OCI-LY1 (cell line): ENCODE measurements around the gene COL15A1.

Experiments used
- H2AFZ ChIP-seq: fragments of 200-600 bp; sonication (generic), shearing (Covaris generic); 2 replicates; pipeline ENCODE4 v1.6.0; 2014; ENCODE audit warnings: antibody characterized with exemption, mild to moderate bottlenecking, low read length
- H3F3A ChIP-seq: fragments of 200-600 bp; sonication (generic), shearing (Covaris generic); 2 replicates; pipeline ENCODE4 v1.6.0; 2014; ENCODE audit warnings: mild to moderate bottlenecking, antibody characterized with exemption, low read length, moderate library complexity; ENCODE audit not compliant: insufficient read depth
- H3K27ac ChIP-seq: fragments of 200-600 bp; sonication (generic); 2 replicates; pipeline ENCODE4 v1.5.1; 2014; ENCODE audit warnings: low read length, mixed run types, mild to moderate bottlenecking, low read depth; ENCODE audit not compliant: poor library complexity, severe bottlenecking
- H3K27me3 ChIP-seq: fragments of 200-600 bp; sonication (generic); 2 replicates; pipeline ENCODE4 v1.6.0; 2014; ENCODE audit warnings: antibody characterized with exemption, mild to moderate bottlenecking, low read length, moderate library complexity; ENCODE audit not compliant: insufficient read depth
- H3K36me3 ChIP-seq: fragments of 200-600 bp; sonication (generic); 2 replicates; pipeline ENCODE4 v1.6.1; 2014; ENCODE audit warnings: mild to moderate bottlenecking, antibody characterized with exemption, low read length, moderate library complexity, mixed read lengths; ENCODE audit not compliant: insufficient read depth
- H3K4me1 ChIP-seq: fragments of 200-600 bp; sonication (generic); 2 replicates; pipeline ENCODE4 v1.5.1; 2014; ENCODE audit warnings: mild to moderate bottlenecking, low read length, moderate library complexity; ENCODE audit not compliant: insufficient read depth, severe bottlenecking
- H3K4me2 ChIP-seq: fragments of 200-600 bp; sonication (generic), shearing (Covaris generic); 2 replicates; pipeline ENCODE4 v1.6.1; 2014; ENCODE audit warnings: low read length
- H3K4me3 ChIP-seq: fragments of 200-600 bp; sonication (generic); 2 replicates; pipeline ENCODE4 v1.5.1; 2014; ENCODE audit warnings: low read length, low read depth, mild to moderate bottlenecking, mixed read lengths; ENCODE audit not compliant: poor library complexity, severe bottlenecking
- H3K79me2 ChIP-seq: fragments of 200-600 bp; shearing (Covaris generic); 2 replicates; pipeline ENCODE4 v1.6.1; 2016; ENCODE audit warnings: mixed run types, low read length, mixed read lengths; ENCODE audit not compliant: insufficient read depth
- H3K9ac ChIP-seq: fragments of 200-600 bp; sonication (generic), shearing (Covaris generic); 2 replicates; pipeline ENCODE4 v1.6.1; 2014; ENCODE audit warnings: mild to moderate bottlenecking, low read length, mixed read lengths
- H3K9me2 ChIP-seq: fragments of 200-600 bp; sonication (generic), shearing (Covaris generic); 2 replicates; pipeline ENCODE4 v1.6.1; 2014; ENCODE audit warnings: low read depth, mild to moderate bottlenecking, low read length, mixed read lengths
- H3K9me3 ChIP-seq: fragments of 200-600 bp; shearing (Covaris generic); 2 replicates; pipeline ENCODE4 v1.6.1; 2014; ENCODE audit warnings: low read length, mixed read lengths
- H4K20me1 ChIP-seq: fragments of 200-600 bp; sonication (generic), shearing (Covaris generic); 2 replicates; pipeline ENCODE4 v1.6.0; 2016; ENCODE audit warnings: mild to moderate bottlenecking, low read length; ENCODE audit not compliant: insufficient read depth
- EZH2 ChIP-seq: fragments of 200-600 bp; sonication (generic), shearing (Covaris generic); IDR thresholded peaks from 2 replicates; pipeline ENCODE4 v1.8.0; 2017; ENCODE audit warnings: borderline replicate concordance, mixed run types, mild to moderate bottlenecking, antibody characterized with exemption, low read length, moderate library complexity, mixed read lengths
- TF ChIP-seq, protein P1 (sequence below): fragments of 200-600 bp; sonication (generic), shearing (Covaris generic); IDR thresholded peaks from 2 replicates; pipeline ENCODE4 v1.5.1; 2017; ENCODE audit warnings: mild to moderate bottlenecking, antibody characterized with exemption, low read length, moderate library complexity, mixed read lengths

The COL15A1 gene

DNA sequence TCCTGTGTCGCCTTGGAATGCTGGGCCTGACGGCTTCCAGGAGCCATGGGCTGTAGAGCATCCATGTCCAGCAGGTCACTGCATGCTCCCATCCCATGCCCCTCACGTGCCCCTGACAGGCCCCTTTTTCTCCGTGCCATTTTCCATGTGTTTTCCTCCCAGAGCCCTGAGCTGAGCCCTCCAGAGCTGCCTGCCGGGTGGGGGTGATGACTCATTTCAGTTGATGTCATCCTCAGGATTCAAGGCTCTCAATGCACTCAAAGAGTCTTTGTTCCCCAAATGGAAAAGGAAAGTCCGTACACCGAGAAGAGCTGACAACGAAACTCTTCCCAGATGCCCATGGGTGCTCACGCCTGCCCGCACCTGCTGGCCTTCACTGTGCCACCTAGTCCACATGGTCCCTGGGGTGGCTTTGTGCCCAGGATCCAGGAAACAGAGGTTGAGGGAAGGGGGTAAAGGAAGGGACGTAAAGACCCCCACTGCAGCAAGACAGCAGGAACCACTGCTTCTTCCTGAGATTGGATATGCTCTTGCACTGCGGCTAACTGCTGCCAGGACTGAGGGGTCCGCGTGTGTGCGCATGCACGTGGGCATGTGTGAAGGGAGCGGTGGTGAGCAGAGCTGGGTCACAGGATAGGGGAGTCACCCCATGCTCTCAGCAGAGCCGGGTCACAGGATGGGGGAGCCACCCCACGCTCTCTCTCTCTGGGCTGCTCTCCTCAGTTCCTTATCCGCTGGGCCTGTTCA, 27.6 kb downstream of the COL15A1 start:
- H3K4me3 ChIP-seq: no peak overlapping the region
- H4K20me1 ChIP-seq: no peaks in the 10 kb centered on the region
- no peaks in the 10 kb centered on the region for H3K9me3 ChIP-seq
- H3K9ac ChIP-seq: no peak overlapping the region
- no peaks in the 10 kb centered on the region; the same call in 1 of the 2 replicates for H3K27me3 ChIP-seq
- H3K4me2 ChIP-seq: no peak overlapping the region
- no peaks in the 10 kb centered on the region for H3K79me2 ChIP-seq
- H3F3A ChIP-seq: no peaks in the 10 kb centered on the region
- TF ChIP-seq, protein P1, sequence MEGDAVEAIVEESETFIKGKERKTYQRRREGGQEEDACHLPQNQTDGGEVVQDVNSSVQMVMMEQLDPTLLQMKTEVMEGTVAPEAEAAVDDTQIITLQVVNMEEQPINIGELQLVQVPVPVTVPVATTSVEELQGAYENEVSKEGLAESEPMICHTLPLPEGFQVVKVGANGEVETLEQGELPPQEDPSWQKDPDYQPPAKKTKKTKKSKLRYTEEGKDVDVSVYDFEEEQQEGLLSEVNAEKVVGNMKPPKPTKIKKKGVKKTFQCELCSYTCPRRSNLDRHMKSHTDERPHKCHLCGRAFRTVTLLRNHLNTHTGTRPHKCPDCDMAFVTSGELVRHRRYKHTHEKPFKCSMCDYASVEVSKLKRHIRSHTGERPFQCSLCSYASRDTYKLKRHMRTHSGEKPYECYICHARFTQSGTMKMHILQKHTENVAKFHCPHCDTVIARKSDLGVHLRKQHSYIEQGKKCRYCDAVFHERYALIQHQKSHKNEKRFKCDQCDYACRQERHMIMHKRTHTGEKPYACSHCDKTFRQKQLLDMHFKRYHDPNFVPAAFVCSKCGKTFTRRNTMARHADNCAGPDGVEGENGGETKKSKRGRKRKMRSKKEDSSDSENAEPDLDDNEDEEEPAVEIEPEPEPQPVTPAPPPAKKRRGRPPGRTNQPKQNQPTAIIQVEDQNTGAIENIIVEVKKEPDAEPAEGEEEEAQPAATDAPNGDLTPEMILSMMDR: no peak
- no peak for TF ChIP-seq EZH2
- H2AFZ ChIP-seq: no peak overlapping the region
- H3K4me1 ChIP-seq: peaks cover 22% of the 10 kb centered on the region
- no peaks in the 10 kb centered on the region for H3K9me2 ChIP-seq
- H3K27ac ChIP-seq: no peak overlapping the region
- H3K36me3 ChIP-seq: no peaks in the 10 kb centered on the region

DNA sequence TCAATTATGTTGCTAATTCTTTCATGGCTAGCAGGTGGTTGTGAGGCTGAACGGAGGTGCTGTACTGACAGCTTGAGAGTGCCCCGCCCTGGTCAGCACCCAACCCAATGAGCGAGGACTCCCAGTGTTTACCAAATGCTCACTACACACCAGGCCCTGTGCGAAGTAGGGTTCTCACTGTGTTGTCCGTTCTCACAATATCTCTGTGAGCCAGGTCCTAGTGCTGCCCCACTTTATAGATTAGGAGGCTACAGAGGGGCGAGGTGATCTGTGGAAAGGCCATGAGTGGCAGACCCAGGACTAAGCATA, 28.2 kb downstream of the COL15A1 start:
- no peak overlapping the region for H3K4me2 ChIP-seq

DNA sequence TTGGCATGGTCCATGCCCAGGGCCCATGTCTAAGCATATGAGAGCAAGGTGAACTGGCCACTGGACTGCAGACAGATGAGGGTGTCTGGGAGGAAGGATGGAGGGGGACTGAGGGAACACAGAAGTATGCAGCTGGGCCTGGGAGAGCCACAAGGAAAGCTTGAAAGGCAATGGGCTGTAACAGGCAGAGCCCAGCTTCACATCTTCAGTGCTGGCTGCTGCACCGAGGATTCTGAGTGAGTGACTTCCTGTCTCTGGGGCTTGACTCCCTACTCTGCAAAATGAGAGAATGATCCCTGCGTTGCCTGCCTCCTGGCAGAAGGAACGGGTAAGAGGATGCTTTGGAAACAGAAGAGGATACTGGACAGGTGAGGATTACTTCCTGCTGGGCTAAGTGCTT, 29.0 kb downstream of the COL15A1 start:
- H3K27ac ChIP-seq: no peak overlapping the region
- H3K4me1 ChIP-seq: peaks cover 22% of the 10 kb centered on the region
- H3K9me3 ChIP-seq: no peaks in the 10 kb centered on the region
- H3K36me3 ChIP-seq: no peaks in the 10 kb centered on the region
- no peak overlapping the region for H3K9ac ChIP-seq
- H2AFZ ChIP-seq: no peak overlapping the region
- H4K20me1 ChIP-seq: no peaks in the 10 kb centered on the region
- H3K9me2 ChIP-seq: no peaks in the 10 kb centered on the region
- TF ChIP-seq, protein P1: no peak
- no peak for TF ChIP-seq EZH2
- H3K4me3 ChIP-seq: no peak overlapping the region
- H3K4me2 ChIP-seq: no peak overlapping the region
- H3F3A ChIP-seq: no peaks in the 10 kb centered on the region
- peaks cover under 1% of the 10 kb centered on the region; the same call in 1 of the 2 replicates for H3K27me3 ChIP-seq
- H3K79me2 ChIP-seq: no peaks in the 10 kb centered on the region

More for the DNA sequence above, 28.2 kb downstream of the COL15A1 start:
- TF ChIP-seq, protein P1: no peak
- no peak for TF ChIP-seq EZH2
- H3K9me2 ChIP-seq: no peaks in the 10 kb centered on the region
- no peaks in the 10 kb centered on the region for H3K36me3 ChIP-seq
- no peaks in the 10 kb centered on the region; the same call in 1 of the 2 replicates for H3K27me3 ChIP-seq
- H3K27ac ChIP-seq: no peak overlapping the region
- H3K79me2 ChIP-seq: no peaks in the 10 kb centered on the region
- no peaks in the 10 kb centered on the region for H3K9me3 ChIP-seq
- no peaks in the 10 kb centered on the region for H3F3A ChIP-seq
- H3K4me3 ChIP-seq: no peak overlapping the region
- H3K4me1 ChIP-seq: peaks cover 22% of the 10 kb centered on the region
- no peak overlapping the region for H3K9ac ChIP-seq
- no peaks in the 10 kb centered on the region for H4K20me1 ChIP-seq
- no peak overlapping the region for H2AFZ ChIP-seq
